GM23338 (cell line): ENCODE measurements around the gene ZBTB18. TPM values are rescaled to one million over a fixed set of nuclear protein-coding genes. Genes with fewer than 3 reads are reported as not detected.

Experiments
- ATAC-seq: fragments of 200-7000 bp; cut with Tn5 transposase; 3 replicates; pipeline ENCODE4 v1.9.1; 2020
- DNase-seq: peaks from one replicate; pipeline ENCODE4 v3.0.0-alpha.2; 2015; ENCODE audit warnings: low spot score
- H2AFZ ChIP-seq: fragments of 200-600 bp; sonication (generic); 2 replicates; pipeline ENCODE4 v1.8.0; 2016; ENCODE audit warnings: antibody characterized with exemption, mild to moderate bottlenecking, moderate library complexity
- H3F3A ChIP-seq: fragments of 200-600 bp; sonication (generic); replicated peaks from 2 replicates; pipeline ENCODE4 v1.8.0; 2017; ENCODE audit warnings: antibody characterized with exemption, mixed run types, low read depth
- H3K27ac ChIP-seq: fragments of 200-600 bp; sonication (generic); 2 replicates; pipeline ENCODE4 v1.6.1; 2016; ENCODE audit warnings: low read depth
- H3K27me3 ChIP-seq: fragments of 200-600 bp; sonication (generic); 2 replicates; pipeline ENCODE4 v1.8.0; 2016; ENCODE audit warnings: mild to moderate bottlenecking, mixed run types, moderate library complexity; ENCODE audit not compliant: insufficient read depth
- H3K36me3 ChIP-seq: fragments of 200-600 bp; sonication (generic); 2 replicates; pipeline ENCODE4 v1.8.0; 2016; ENCODE audit warnings: mild to moderate bottlenecking; ENCODE audit not compliant: insufficient read depth
- H3K4me1 ChIP-seq: fragments of 200-600 bp; sonication (generic); 2 replicates; pipeline ENCODE4 v1.8.0; 2016; ENCODE audit warnings: mild to moderate bottlenecking, moderate library complexity; ENCODE audit not compliant: insufficient read depth
- H3K4me2 ChIP-seq: fragments of 200-600 bp; sonication (generic); 2 replicates; pipeline ENCODE4 v1.7.1; 2017; ENCODE audit warnings: mixed run types
- H3K4me3 ChIP-seq: fragments of 200-600 bp; sonication (generic); 2 replicates; pipeline ENCODE4 v1.6.1; 2016; ENCODE audit warnings: mixed run types
- H3K79me2 ChIP-seq: fragments of 200-600 bp; sonication (generic); replicated peaks from 2 replicates; pipeline ENCODE4 v1.8.0; 2017; ENCODE audit warnings: mild to moderate bottlenecking; ENCODE audit not compliant: insufficient read depth
- H3K9me2 ChIP-seq: fragments of 200-600 bp; sonication (generic); 2 replicates; pipeline ENCODE4 v1.8.0; 2017; ENCODE audit not compliant: insufficient read depth
- H4K20me1 ChIP-seq: fragments of 200-600 bp; sonication (generic); replicated peaks from 2 replicates; pipeline ENCODE4 v1.8.0; 2017; ENCODE audit warnings: mild to moderate bottlenecking; ENCODE audit not compliant: insufficient read depth
- H3K27ac Mint-ChIP-seq: 2 replicates; pipeline ENCODE4 v1.8.0; 2020; ENCODE audit warnings: inconsistent platforms, mild to moderate bottlenecking, moderate library complexity, mixed read lengths
- H3K27me3 Mint-ChIP-seq: 3 replicates; pipeline ENCODE4 v1.8.0; 2022; ENCODE audit warnings: low read depth, mild to moderate bottlenecking, moderate library complexity, mixed read lengths, inconsistent platforms; ENCODE audit not compliant: insufficient read depth, poor library complexity
- H3K36me3 Mint-ChIP-seq: 3 replicates; pipeline ENCODE4 v1.8.0; 2021; ENCODE audit warnings: low read depth, mild to moderate bottlenecking, inconsistent platforms, moderate library complexity, mixed read lengths
- H3K4me1 Mint-ChIP-seq: 3 replicates; pipeline ENCODE4 v1.8.0; 2020; ENCODE audit warnings: mild to moderate bottlenecking, inconsistent platforms, mixed read lengths
- H3K4me3 Mint-ChIP-seq: 3 replicates; pipeline ENCODE4 v1.8.0; 2021; ENCODE audit warnings: moderate library complexity, mild to moderate bottlenecking, inconsistent platforms, mixed read lengths
- H3K9me3 Mint-ChIP-seq: 3 replicates; pipeline ENCODE4 v1.8.0; 2020; ENCODE audit warnings: moderate library complexity, mild to moderate bottlenecking, inconsistent platforms, mixed read lengths
- CREB1 ChIP-seq: fragments of 250-450 bp; sonication (Bioruptor Pico); IDR thresholded peaks from 2 replicates; pipeline ENCODE4 v1.5.0; 2020; ENCODE audit warnings: low read depth, mild to moderate bottlenecking, moderate library complexity
- EZH2 ChIP-seq: fragments of 200-600 bp; sonication (generic); IDR thresholded peaks from one replicate; pipeline ENCODE4 v1.8.0; 2017; ENCODE audit warnings: antibody characterized with exemption, mild to moderate bottlenecking, low read depth; ENCODE audit not compliant: unreplicated experiment
- JUNB ChIP-seq: IDR thresholded peaks from one replicate; pipeline ENCODE4 v1.6.1; 2016; ENCODE audit warnings: antibody characterized with exemption; ENCODE audit not compliant: unreplicated experiment
- NANOG ChIP-seq: IDR thresholded peaks from 2 replicates; pipeline ENCODE4 v1.6.1; 2016; ENCODE audit warnings: antibody characterized with exemption, borderline replicate concordance
- POLR2AphosphoS5 ChIP-seq: IDR thresholded peaks from 2 replicates; pipeline ENCODE4 v1.6.1; 2016; ENCODE audit warnings: antibody characterized with exemption, low read depth
- STAT1 ChIP-seq: IDR thresholded peaks from one replicate; pipeline ENCODE4 v1.6.1; 2016; ENCODE audit warnings: antibody characterized with exemption; ENCODE audit not compliant: unreplicated experiment
- ZNF114 ChIP-seq: fragments of 250-450 bp; sonication (Bioruptor Pico); IDR thresholded peaks from 2 replicates; pipeline ENCODE4 v1.5.0; 2020; ENCODE audit warnings: mild to moderate bottlenecking, moderate library complexity
- ZNF331 ChIP-seq: fragments of 250-450 bp; sonication (Bioruptor Pico); IDR thresholded peaks from 2 replicates; pipeline ENCODE4 v1.5.0; 2020; ENCODE audit warnings: low read depth, mild to moderate bottlenecking, moderate library complexity
- polyA plus RNA-seq: library from polyadenylated mRNA; unstranded; fragments of >200 nt; fragmentation: Nextera tagmentation; extraction: Ambion mirVana; gene quantifications from 2 replicates; pipeline ENCODE4 v1.2.1, GENCODE V29; 2016
- total RNA-seq: library from RNA; depleted of rRNA; stranded (reverse); fragments of >200 nt; shearing (Covaris generic); gene quantifications from 2 replicates; pipeline ENCODE4 v1.2.3, GENCODE V29; 2014
- TF ChIP-seq, protein P1 (sequence below), 2 experiments: fragments of 200-600 bp in 1 of 2; sonication (generic) in 1 of 2; conservative IDR thresholded peaks; 2 replicates each; pipeline versions ENCODE4 v1.5.1 to v1.6.1; 2016 to 2017; ENCODE audit warnings: antibody characterized with exemption in 2 of 2, low read depth in 2 of 2, mild to moderate bottlenecking in 2 of 2, moderate library complexity in 1 of 2
- TF ChIP-seq, protein P2 (sequence below): IDR thresholded peaks from 2 replicates; pipeline ENCODE4 v1.6.1; 2016; ENCODE audit warnings: antibody characterized with exemption
- TF ChIP-seq, protein P3 (sequence below): IDR thresholded peaks from one replicate; pipeline ENCODE4 v1.6.1; 2018; ENCODE audit warnings: antibody characterized with exemption; ENCODE audit not compliant: unreplicated experiment

Gene ZBTB18
- total and polyA plus RNA-seq, 2 experiments from 2014 or later, result 5.5 to 12.2 TPM

DNA sequence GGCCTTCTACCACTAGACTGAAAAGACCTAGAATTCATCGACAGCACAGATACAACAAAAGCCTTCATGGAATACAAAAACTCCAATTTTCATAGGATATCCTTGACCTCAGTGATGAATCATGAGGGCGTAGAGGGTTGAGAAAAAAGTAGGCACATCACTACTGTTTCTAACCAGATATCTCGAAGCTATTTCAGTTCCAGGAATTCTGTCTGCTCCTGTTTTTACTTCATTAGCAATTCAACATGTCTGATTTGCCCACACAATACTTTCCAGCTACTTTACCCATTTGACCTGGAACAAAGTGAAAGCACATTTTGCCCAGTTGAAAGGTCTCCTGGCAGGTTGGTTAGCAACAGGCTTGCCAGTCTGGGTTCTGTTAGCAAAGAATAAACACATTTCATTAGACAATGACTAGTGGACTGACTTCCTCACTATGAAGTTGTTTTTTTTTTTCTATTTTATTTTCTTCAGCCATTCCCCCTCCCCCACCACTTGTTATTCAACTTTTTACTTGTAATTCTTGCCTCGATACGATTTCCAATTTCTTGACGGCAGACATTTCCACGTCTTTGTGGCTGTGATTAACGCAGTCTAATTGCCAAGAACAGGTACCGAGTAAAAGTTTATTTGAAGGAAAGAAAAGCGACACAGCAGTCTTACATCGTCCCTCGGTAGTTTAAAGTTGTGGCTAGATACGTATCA is 4.0 kb upstream of the ZBTB18 start:
- Histone ChIP-seq H3K4me1 (peaks cover 37% of the 10 kb centered on the region), H3F3A (peaks cover 4% of the 10 kb centered on the region; the same call in 1 of the 2 replicates), H3K9me2 (no peaks in the 10 kb centered on the region), H4K20me1 (peaks cover 12% of the 10 kb centered on the region; the same call in 1 of the 2 replicates), H3K27me3 (peaks cover 13% of the 10 kb centered on the region), H3K27ac (peak overlapping the region; percentile 79), H3K36me3 (no peaks in the 10 kb centered on the region), H2AFZ (peak overlapping the region; percentile 86), H3K4me3 (peak overlapping the region; percentile 90), H3K79me2 (peaks cover 27% of the 10 kb centered on the region), H3K4me2 (peak overlapping the region; percentile 90)
- no peak for TF ChIP-seq EZH2
- TF ChIP-seq, protein P1, sequence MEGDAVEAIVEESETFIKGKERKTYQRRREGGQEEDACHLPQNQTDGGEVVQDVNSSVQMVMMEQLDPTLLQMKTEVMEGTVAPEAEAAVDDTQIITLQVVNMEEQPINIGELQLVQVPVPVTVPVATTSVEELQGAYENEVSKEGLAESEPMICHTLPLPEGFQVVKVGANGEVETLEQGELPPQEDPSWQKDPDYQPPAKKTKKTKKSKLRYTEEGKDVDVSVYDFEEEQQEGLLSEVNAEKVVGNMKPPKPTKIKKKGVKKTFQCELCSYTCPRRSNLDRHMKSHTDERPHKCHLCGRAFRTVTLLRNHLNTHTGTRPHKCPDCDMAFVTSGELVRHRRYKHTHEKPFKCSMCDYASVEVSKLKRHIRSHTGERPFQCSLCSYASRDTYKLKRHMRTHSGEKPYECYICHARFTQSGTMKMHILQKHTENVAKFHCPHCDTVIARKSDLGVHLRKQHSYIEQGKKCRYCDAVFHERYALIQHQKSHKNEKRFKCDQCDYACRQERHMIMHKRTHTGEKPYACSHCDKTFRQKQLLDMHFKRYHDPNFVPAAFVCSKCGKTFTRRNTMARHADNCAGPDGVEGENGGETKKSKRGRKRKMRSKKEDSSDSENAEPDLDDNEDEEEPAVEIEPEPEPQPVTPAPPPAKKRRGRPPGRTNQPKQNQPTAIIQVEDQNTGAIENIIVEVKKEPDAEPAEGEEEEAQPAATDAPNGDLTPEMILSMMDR (conservative IDR thresholded peaks at IDR 0.05; ENCODE audit: low read depth in 2 of 2), result no peak
- no peak for TF ChIP-seq STAT1
- no peak for TF ChIP-seq NANOG
- TF ChIP-seq, protein P2, sequence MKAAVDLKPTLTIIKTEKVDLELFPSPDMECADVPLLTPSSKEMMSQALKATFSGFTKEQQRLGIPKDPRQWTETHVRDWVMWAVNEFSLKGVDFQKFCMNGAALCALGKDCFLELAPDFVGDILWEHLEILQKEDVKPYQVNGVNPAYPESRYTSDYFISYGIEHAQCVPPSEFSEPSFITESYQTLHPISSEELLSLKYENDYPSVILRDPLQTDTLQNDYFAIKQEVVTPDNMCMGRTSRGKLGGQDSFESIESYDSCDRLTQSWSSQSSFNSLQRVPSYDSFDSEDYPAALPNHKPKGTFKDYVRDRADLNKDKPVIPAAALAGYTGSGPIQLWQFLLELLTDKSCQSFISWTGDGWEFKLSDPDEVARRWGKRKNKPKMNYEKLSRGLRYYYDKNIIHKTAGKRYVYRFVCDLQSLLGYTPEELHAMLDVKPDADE, result no peak
- no peak for TF ChIP-seq POLR2AphosphoS5
- no peak for TF ChIP-seq CREB1
- TF ChIP-seq ZNF331 (CRISPR knock-in tag), result no peak
- TF ChIP-seq, protein P3, sequence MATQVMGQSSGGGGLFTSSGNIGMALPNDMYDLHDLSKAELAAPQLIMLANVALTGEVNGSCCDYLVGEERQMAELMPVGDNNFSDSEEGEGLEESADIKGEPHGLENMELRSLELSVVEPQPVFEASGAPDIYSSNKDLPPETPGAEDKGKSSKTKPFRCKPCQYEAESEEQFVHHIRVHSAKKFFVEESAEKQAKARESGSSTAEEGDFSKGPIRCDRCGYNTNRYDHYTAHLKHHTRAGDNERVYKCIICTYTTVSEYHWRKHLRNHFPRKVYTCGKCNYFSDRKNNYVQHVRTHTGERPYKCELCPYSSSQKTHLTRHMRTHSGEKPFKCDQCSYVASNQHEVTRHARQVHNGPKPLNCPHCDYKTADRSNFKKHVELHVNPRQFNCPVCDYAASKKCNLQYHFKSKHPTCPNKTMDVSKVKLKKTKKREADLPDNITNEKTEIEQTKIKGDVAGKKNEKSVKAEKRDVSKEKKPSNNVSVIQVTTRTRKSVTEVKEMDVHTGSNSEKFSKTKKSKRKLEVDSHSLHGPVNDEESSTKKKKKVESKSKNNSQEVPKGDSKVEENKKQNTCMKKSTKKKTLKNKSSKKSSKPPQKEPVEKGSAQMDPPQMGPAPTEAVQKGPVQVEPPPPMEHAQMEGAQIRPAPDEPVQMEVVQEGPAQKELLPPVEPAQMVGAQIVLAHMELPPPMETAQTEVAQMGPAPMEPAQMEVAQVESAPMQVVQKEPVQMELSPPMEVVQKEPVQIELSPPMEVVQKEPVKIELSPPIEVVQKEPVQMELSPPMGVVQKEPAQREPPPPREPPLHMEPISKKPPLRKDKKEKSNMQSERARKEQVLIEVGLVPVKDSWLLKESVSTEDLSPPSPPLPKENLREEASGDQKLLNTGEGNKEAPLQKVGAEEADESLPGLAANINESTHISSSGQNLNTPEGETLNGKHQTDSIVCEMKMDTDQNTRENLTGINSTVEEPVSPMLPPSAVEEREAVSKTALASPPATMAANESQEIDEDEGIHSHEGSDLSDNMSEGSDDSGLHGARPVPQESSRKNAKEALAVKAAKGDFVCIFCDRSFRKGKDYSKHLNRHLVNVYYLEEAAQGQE, result no peak
- TF ChIP-seq ZNF114 (CRISPR knock-in tag), result no peak
- no peak for TF ChIP-seq JUNB
- no peak for ATAC-seq
- Mint-ChIP-seq H3K9me3 (no peaks in the 10 kb centered on the region), H3K4me3 (peak overlapping the region; percentile 93), H3K36me3 (peaks cover 2% of the 10 kb centered on the region; the same call in 1 of the 3 replicates), H3K4me1 (peaks cover 18% of the 10 kb centered on the region), H3K27me3 (peaks cover 13% of the 10 kb centered on the region), H3K27ac (no peak overlapping the region)
- no peak for DNase-seq
